Measurements from ENCODE around the gene ACAN.

Gene ACAN

GRCh38 chr15:88802250-88802990 lies 816 bp upstream of the ACAN start:
- no peak for DNase-seq

- no peak for DNase-seq
Measured at GRCh38 chr15:88802991-88803240, 320 bp upstream of the ACAN start.

- no peak for DNase-seq
Measured at GRCh38 chr15:88803920-88804247, 648 bp downstream of the ACAN start.

GRCh38 chr15:88804257-88804656 lies 1.0 kb downstream of the ACAN start:
- DNase-seq, result no peak

GRCh38 chr15:88805031-88805780 lies 2.0 kb downstream of the ACAN start:
- DNase-seq, result no peak

GRCh38 chr15:88810446-88810845 lies 7.2 kb downstream of the ACAN start:
- no peak for DNase-seq

GRCh38 chr15:88812133-88812532 lies 8.9 kb downstream of the ACAN start:
- no peak for DNase-seq

GRCh38 chr15:88813960-88814359 lies 10.7 kb downstream of the ACAN start:
- no peak for DNase-seq

- no peak for DNase-seq
Measured at GRCh38 chr15:88814393-88814792, 11.2 kb downstream of the ACAN start.

- no peak for DNase-seq
Measured at GRCh38 chr15:88818920-88819319, 15.7 kb downstream of the ACAN start.

- no peak for DNase-seq
Measured at GRCh38 chr15:88821993-88822392, 18.8 kb downstream of the ACAN start.

- DNase-seq, result no peak
Measured at GRCh38 chr15:88828791-88829190, 25.6 kb downstream of the ACAN start.

GRCh38 chr15:88830016-88830415 lies 26.8 kb downstream of the ACAN start:
- DNase-seq, result no peak

- DNase-seq, result no peak
Measured at GRCh38 chr15:88832820-88833730, 29.8 kb downstream of the ACAN start.

- DNase-seq, result no peak
Measured at GRCh38 chr15:88833731-88834100, 30.5 kb downstream of the ACAN start.

GRCh38 chr15:88834211-88834812 lies 31.1 kb downstream of the ACAN start:
- peak; percentile 26 for DNase-seq

GRCh38 chr15:88835119-88835518 lies 31.9 kb downstream of the ACAN start:
- DNase-seq, result no peak

- DNase-seq, result no peak
Measured at GRCh38 chr15:88835646-88836045, 32.4 kb downstream of the ACAN start.

GRCh38 chr15:88838667-88839066 lies 35.4 kb downstream of the ACAN start:
- no peak for DNase-seq

- DNase-seq, result no peak
Measured at GRCh38 chr15:88839146-88839545, 35.9 kb downstream of the ACAN start.

GRCh38 chr15:88839961-88840360 lies 36.7 kb downstream of the ACAN start:
- DNase-seq, result no peak

GRCh38 chr15:88841236-88841635 lies 38.0 kb downstream of the ACAN start:
- no peak for DNase-seq

- no peak for DNase-seq
Measured at GRCh38 chr15:88842156-88842555, 38.9 kb downstream of the ACAN start.

GRCh38 chr15:88843334-88843733 lies 40.1 kb downstream of the ACAN start:
- DNase-seq, result no peak

All from activated CD8-positive, alpha-beta memory T cell treated with anti-CD3 and anti-CD28 coated beads, Interleukin-2, amount 50 U/mL, for 4 hours (primary cell).